Activated CD4-positive, alpha-beta T cell treated with anti-CD3 and anti-CD28 coated beads, Interleukin-2, amount 50 U/mL, for 48 hours (primary cell): ENCODE data around the gene PTPRN2.

Source experiments
- DNase-seq, 2 experiments: peaks; one replicate each; pipeline ENCODE4 v3.0.0-alpha.2; 2020

The PTPRN2 gene

DNA sequence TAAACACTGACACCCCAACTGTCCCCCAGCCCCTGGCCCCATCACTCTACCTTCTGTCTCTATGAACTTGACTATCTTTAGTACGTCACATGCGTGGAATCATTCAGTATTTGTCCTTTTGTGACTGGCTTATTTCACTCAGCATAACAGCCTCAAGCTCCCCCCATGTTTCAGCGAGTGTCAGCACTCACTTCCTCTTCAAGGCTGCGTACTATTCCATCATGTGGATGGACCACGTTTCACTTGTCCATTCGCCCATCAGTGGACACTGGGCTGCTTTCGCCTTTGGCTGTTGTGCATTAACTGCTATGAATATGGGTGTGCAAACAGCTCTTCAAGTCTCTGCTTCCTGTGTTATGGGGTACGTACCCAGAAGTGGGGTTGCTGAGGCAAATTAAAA, 100.7 kb downstream of the PTPRN2 start:
- no peak for DNase-seq

DNA sequence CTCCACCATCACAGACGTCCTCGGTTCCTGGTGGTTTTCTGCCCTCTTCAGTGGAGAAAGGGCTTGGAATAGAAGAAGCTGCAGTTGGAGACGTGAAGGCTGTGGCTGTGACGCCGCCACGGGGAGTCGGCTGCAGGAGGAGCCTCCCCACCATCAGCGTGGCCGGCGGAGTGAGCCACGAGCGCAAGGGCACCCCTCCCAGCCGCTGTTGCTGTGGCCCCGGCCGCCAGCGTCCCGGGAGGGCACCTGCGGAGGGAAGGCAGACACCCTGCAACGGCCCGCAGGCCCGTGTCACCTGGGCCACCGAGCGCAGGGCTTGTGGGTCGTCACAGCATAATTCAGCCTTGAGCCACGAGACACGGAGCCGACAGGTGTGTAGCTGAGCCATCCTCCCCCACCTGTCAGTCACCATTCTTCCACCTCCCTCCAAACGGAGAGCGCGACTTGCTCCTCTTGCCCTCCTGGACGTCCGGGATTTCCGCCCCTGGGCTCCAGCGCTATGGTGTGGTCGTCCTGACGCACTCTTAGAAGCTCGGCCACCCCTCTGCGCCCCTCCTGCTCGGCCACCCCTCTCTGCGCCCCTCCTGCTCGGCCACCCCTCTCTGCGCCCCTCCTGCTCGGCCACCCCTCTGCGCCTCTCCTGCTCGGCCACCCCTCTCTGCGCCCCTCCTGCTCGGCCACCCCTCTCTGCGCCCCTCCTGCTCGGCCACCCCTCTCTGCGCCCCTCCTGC, 102.7 kb downstream of the PTPRN2 start:
- DNase-seq: no peak

DNA sequence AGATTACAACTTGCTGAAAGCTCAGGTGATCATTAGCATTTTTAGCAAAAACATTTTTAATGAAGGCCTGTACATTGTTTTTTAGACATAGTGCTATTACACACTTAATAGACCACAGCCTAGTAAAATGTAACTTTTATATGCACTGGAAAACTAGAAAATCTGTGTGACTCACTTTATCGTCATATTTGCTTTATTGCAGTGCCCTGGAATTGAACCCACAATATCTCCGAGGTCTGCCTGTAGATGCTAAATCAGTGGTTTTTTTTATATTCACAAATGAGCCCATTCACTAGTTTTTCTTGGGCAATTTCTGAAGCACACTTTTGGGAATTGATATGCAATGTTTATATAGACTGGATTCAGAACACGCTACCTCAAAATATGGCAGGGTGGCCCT, 105.1 kb downstream of the PTPRN2 start:
- DNase-seq: no peak

DNA sequence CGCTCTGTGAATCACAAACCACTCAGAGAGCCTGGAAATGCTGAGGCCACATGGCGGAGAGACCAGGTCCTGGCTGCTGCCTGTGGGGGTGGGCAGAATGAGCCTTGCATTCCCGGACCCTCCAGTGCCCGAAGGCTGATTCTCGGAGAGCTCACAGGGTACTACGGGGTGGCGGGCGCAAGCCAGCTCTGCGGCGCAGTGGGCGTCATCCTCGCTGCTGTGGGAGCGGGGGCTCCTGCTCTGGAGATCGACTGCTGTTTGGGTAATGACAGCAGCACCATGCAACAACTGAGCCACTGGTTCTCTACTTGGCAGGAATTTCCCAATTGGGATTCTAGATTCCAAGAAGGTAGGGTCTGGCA, 108.0 kb downstream of the PTPRN2 start:
- no peak for DNase-seq

DNA sequence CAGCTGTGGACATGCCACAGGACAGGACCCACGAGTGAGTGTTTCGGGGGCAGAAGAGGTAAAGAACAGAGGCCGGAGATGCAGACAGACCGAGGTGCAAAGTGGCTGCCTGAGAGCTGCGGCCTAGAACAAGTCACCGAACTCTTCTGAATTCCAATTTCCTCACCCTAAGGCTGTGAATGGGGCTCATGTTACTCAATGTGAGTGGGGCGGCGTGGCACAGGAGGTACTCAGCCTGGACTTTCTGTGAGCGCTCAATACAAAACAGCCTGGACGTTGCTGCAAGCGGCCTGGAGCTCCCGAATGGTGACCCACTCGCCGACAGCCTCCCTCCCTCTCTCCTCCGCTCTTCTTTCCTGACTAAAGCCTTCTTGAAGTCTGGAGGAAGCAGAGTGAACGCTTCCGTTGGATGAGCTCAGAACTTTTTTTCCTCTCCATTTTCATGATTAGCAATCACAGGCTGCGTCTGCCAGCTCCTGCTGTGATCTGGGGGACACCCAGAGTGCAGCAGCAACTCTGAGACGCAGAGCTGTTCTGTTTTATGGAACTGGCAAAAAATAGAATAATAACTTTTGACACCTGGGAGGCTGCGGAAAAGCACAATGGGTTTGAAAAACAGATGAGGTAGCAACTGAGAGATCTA, 108.5 kb downstream of the PTPRN2 start:
- DNase-seq: no peak

DNA sequence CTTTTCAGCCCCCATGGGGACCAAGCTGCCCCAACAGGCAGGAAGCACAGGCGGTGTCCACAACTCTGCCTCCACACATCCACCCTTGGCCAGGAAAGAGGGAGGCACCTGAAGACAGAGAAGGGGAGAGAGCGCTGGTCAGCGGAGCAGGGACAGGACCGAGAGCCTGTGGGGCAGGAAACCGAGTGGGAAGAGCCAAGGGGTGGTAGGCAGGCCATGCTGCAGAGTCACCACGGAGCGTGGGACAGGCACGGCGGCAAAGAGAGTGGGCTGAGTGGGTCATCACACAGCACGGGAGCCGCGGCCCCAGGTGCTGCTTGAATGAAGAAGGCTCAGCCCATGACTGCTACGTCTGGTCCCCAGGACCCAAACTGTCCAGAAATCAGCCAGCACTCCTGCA, 109.8 kb downstream of the PTPRN2 start:
- DNase-seq: no peak

DNA sequence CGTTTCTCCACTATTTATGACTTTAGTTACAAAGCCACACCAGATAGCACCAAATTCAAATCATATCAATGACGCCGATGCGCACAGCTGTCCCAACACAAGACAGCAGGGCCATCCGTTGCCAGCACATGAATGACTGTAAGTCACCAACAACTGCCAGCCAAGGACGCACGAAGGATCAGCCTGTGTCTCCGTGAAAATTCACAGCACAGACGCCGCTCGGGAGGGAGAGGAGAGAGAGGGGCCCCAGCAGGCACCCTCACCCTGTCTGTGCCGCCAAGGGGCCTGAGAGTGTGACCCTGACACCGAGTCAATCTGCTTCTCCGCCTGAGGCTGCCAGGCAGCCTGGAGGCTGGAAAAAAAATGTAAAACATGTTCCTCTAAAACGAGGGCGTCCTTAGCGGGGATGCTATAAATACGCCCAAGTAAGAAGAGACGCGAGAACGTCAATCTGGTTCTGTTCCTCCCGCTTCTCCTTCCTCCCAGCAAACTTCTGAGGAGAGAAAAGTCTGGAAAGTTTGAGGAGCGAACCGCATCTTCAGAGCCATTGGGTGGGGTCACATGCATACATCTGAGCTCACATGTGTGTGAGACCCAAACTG, 111.2 kb downstream of the PTPRN2 start:
- no peak for DNase-seq

DNA sequence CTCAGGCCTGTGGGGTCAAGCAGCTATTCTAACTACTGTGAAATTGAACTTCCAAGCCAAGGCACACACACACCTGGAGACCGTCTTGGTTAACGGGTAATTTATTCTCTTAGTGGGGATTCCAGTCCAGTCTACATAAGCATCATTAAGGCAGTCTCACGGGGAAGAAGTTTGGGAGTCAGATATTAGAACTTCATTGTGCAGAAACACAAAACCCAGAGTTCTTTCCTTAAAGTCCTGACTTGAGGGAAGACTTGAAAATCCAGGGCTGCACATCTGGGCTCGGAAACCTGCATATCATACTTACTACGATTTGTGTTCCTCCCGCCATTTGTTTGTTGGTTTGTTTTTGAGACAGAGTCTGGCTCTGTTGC, 112.0 kb downstream of the PTPRN2 start:
- DNase-seq: no peak

DNA sequence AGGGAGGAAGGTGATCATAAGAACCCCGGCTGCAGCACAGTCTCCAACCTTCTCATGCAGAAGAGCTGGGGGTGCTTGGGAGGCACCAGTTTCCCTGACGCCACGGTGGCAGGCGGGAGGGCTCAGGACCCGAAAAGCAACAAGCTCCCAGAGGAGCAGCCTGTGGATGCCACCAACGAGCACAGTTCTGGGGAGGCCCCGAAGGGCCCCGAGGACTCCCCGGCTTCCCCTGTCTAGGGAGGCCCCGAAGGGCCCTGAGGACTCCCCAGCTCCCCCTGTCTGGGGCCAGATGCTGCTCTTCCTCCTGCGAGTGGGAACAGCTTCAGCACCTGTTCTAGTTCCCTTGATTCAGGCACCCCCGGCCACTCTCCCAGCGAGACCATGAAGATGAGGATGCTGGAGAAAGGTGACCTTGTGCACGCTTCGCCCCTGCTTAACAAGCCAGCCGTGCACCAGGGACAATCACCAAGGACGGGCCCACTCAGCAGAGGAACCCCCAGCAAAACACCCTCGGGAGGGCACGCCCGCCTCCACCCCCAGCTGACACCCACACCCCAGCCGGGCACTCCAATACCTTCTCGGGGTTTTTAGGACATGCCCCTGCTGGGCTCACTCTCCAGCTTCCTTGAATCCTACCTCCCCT, 112.5 kb downstream of the PTPRN2 start:
- DNase-seq: no peak

DNA sequence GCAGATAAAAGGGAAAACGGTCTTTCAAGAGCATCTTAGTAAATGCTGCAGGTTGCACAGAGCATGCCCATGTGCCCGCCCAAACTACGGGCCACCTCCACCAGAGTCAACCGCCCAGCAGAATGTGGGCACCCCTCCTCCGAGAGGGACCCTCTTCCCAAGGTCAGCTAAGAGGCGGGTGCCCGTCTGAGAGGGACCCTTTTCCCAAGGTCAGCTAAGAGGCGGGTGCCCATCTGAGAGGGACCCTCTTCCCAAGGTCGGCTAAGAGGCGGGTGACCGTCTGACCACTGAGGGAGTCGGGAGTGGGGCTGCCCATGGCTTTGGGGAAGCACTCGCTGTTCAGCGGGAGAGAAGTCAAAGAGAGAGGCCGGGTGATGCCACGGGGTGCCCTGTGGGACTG, 113.1 kb downstream of the PTPRN2 start:
- DNase-seq: no peak

DNA sequence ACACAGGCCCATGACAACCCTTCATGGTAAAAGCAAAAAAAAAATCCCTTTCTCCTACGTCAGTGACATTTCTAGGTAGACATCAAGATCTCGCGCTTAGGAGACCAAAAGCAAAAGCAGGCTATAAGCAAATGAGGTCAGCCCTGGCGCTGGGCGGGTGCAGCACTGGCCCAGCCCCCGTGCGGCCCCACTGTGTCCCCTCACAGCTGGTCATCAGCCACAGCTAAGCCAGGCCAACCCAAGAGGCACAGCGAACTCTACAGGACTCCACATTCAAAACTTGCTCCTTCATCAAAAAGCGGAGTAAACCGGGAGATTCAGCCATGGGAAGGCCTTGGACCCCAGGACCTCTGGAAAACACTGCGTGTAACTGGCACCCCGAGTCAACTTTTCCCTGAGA, 113.7 kb downstream of the PTPRN2 start:
- DNase-seq: no peak

DNA sequence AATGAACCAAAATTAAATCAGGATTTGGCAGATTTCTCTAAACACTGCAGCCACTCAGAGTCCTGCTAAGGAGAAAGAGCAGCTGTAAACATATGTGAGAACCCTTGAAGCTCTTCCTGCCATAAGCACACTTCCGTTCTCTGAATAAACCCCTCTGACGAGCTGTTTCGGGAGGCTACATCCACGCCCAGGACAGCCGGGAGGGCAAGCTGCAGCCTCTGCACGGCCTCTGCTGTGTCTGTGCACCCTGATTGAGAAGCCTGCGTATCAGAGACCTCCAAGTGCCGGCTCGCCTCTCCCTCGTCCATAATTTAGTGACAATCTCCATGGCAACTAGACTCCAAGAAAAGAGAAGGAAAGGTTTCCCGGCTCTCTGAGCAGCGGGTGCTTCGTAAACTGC, 114.4 kb downstream of the PTPRN2 start:
- DNase-seq: no peak

DNA sequence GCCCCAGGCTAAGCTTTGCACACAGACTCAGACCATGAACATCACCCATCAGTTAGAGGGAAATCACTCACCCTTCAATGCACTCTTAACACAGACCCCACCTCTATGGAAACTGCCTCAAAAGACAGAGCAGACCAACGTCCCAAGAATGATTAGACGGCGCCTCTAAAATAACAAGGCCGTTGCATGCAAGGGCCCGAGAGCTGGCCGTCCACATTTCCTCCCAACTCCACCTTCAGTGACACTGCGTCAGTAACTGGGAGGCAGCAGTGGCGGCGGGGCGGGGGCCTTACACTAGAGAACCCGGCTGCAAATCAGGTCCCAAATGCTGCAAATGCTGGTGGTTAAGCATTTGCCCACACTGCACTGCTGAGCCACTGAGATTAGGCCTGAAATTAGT, 115.0 kb downstream of the PTPRN2 start:
- DNase-seq: no peak

DNA sequence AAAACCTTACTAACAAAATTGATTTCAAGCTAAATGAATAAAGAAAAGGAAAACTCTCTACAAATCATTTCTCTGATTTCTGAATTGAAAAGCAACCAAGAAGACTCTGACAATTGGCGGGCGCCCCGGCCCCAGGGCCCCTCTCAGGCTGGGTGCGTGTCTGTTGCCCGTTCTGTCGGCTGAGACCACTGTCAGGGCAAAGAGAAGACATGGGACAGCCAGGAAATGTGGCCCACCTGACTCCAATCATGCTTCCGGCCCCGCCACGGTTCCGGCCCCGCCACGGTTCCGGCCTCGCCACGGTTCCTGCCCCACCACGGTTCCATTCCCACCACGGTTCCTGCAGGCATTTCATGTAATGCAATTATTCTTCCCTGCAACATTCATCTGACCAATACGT, 115.9 kb downstream of the PTPRN2 start:
- DNase-seq: no peak

DNA sequence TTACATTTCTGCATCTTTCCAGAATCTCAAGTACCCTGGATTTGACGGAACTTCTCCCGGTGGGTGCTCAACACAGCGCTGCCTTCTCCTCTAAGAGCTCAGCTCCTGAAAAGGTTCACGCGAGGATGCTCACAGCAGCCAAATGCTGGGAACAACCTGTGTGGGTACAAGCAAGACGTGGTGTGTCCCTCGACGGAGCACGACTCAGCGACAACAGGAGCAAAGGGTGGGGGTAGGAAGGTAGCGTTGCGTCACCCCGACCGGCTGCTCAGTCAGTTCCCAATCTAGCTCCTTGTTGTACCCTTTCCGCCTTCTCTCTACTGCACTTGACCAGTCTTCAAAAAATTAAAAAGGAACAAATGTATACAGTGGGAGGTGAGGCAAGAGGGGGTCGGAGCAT, 117.3 kb downstream of the PTPRN2 start:
- no peak for DNase-seq

DNA sequence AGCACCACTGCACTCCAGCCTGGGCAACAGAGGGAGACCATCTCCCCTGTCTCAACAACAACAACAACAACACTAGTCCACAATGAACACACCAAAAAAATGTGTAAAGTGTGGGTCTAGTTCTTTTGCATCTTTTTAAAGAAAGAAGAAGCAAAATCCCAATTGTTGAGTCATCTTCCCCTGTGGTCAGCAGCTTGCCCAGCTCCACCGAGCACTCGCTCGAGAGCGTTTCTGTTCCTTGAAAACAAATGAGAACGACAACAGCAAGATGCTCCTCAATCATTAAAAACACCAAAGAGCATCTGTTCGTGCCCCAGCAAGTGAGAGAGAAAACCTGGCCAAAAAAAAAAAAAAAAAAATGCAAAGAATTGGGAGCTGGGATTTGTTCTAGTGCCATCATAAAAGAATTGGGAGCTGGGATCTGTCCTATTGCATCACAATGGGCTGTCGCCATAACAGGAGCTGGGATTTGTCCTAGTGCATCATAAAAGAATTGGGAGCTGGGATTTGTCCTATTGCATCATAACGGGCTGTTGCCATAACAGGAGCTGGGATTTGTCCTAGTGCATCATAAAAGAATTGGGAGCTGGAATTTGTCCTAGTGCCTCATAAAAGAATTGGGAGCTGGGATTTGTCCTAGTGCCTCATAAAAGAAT, 118.1 kb downstream of the PTPRN2 start:
- no peak for DNase-seq

DNA sequence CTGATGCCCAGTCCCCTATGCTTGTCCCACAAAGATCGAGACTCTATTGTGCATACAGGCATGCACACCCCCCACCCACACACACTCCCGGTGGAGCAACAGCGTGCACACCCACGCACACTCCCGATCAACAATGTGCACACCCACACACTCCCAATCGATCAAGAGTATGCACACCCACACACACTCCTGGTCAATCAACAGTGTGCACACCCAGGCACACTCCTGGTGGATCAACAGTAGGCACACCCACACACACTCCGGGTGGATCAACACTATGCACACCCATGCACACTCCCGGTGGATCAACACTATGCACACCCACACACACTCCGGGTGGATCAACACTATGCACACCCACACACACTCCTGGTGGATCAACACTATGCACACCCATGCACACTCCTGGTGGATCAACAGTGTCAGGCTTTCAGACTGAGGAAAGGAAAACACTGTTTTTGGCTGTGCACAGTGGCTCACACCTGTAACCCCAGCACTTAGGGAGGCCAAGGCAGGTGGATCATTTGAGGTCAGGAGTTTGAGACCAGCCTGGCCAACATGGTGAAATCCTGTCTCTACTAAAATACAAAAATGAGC, 118.8 kb downstream of the PTPRN2 start:
- DNase-seq: no peak

DNA sequence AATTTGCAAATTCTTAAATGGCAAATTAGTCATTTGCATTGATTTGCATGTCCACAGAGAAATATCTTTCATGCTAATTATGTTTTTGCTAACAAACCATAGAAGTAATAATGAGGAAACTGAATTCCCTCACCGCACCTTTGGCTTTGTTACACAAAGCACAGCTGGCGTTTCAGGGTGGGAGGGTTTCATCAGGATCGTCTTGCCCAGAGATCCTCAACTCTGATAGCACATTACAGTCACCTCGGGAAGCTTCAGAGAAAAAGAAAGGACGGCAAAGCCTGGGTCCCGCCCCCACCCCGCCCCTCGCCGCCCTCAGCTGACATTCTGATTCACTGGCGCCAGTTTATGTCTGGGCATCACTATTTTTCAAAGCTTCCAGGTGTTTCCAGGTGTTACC, 119.4 kb downstream of the PTPRN2 start:
- DNase-seq: no peak

DNA sequence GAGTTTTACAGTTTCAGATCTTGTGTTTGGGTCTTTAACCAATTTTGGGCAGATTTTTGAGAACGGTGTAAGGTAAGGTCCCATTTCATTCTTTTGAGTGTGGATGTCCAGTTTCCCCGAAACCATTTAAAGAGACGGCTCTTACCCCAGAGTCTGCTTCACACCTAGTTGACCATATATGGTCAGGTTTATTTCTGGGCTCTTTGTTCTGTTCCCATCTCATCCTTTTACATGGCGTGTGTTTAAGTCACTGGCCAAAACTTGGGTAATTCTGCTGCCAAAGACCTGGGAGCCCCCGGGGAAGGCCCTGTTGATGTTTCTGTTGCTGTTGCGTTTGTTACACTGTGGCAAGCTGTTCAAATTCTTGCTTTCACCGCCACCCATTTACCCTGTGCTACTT, 120.1 kb downstream of the PTPRN2 start:
- DNase-seq: no peak

DNA sequence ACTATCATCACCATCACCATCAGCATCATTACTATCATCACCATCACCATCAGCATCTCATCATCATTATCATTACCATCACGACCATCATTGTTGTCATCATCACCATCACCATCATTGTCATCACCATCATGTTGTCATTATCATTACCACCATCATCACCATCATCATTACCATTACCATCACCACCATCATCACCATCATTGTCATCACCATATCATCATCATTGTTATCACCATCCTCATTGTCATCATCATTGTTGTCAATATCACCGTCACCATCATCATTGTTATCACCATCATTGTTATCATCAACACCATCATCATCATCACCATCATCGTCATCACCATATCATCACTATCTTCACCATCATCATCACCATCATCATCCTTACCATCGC, 124.3 kb downstream of the PTPRN2 start:
- no peak for DNase-seq

DNA sequence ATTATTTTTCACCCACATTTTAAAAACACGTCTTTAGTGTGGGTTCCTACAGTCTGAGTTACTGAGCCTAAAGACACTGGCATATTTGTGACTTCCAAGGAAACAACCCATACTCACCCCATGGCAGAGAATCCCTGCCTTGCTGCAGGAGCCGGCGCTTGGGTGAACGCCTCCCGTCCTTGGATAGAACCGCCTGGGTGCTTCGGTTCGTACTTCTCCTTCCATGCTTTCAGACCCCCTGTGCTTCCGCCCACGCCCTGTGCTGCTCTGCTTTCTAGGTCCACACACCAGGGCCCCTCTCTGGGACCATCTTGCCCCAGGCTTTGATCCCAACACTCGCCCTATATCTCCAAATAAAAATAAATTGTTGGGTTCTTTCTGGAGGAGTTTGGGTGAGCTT, 125.8 kb downstream of the PTPRN2 start:
- no peak for DNase-seq

DNA sequence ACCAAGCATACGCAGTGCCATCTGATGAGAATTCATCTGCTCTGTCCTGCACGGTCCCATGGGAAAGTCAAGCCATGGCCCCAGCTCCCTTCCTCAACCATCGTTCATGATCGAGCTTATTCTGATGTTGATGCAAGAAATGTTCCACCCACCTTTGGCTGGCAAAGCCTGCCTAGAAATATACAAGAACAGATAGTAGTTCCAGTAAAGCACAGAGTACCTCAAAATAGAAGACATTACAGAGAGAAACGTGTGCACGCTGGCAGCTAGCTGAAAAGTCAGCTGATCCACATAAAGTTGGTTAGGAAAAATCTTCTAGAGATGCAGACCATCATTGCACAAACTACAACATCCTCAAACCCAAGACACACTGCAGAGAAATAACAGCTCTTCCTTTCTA, 127.0 kb downstream of the PTPRN2 start:
- DNase-seq: no peak

DNA sequence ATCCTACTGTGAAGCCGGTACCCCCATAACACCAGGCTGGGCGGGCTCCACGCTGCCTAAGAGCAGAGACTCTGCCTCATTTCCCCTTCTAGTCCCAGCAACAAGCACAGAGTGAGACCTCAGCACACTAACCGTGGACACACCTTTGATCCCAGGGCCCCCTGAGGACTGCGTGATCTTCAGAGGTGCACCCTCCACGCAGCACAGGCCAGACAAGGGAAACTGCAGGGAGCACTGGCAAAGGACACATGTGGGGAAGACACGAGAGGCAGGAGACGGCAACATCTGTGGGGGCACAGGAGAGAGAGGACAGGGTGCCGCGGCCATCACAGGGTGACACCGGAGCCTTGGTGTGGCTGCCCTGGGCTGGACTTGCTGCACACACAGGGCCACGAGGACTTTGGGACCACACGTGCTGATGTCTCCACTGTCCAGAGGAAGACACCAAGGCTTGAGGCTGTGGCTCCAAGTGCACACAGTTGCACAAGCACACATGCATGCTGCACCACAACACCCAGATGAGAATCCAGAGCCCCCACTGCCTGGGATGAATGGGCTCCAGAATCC, 128.8 kb downstream of the PTPRN2 start:
- no peak for DNase-seq
